NOMO-1 treated with dmso at 0.1 percent for 144 hours (cell line): Measurements from ENCODE around the gene KCNJ14.

Source experiments
- DNase-seq: peaks from one replicate; lab custom pipeline; 2025; ENCODE audit not compliant: unreplicated experiment; lab: John Stamatoyannopoulos, UW

Gene KCNJ14

GRCh38 chr19:48445256-48445605 lies 10.1 kb upstream of the KCNJ14 start:
- no peak for DNase-seq

- peak; percentile 86 for DNase-seq
These were observed 9.5 kb upstream of the KCNJ14 start, which contains the start of gene GRWD1 for GRCh38 chr19:48445606-48446481. Gene GRWD1, plus strand, starts transcription at chr19:48445983. Its CDS starts 23 bp downstream, at chr19:48446006.

- DNase-seq: no peak
These were observed 8.8 kb upstream of the KCNJ14 start for GRCh38 chr19:48446579-48446978.

GRCh38 chr19:48448563-48448962 lies 6.8 kb upstream of the KCNJ14 start:
- DNase-seq: no peak

- DNase-seq: no peak
These were observed 4.9 kb upstream of the KCNJ14 start for GRCh38 chr19:48450441-48450840.

- DNase-seq: no peak
These were observed 4.5 kb upstream of the KCNJ14 start for GRCh38 chr19:48450863-48451262.

GRCh38 chr19:48451624-48452023 lies 3.8 kb upstream of the KCNJ14 start:
- DNase-seq: no peak

- DNase-seq: no peak
These were observed 2.8 kb upstream of the KCNJ14 start for GRCh38 chr19:48452289-48453190.

GRCh38 chr19:48454150-48454730 lies 1.1 kb upstream of the KCNJ14 start:
- no peak for DNase-seq

- no peak for DNase-seq
These were observed 661 bp downstream of the KCNJ14 start for GRCh38 chr19:48455908-48456562.

GRCh38 chr19:48456864-48457263 lies 1.5 kb downstream of the KCNJ14 start:
- DNase-seq: no peak

GRCh38 chr19:48458016-48458415 lies 2.6 kb downstream of the KCNJ14 start:
- DNase-seq: no peak

GRCh38 chr19:48461651-48461981 lies 6.2 kb downstream of the KCNJ14 start:
- DNase-seq: no peak

- no peak for DNase-seq
These were observed 6.7 kb downstream of the KCNJ14 start for GRCh38 chr19:48461982-48462655.

- DNase-seq: no peak
These were observed 9.8 kb downstream of the KCNJ14 start for GRCh38 chr19:48465215-48465614.

- no peak for DNase-seq
These were observed 11.4 kb downstream of the KCNJ14 start for GRCh38 chr19:48466561-48467325.

GRCh38 chr19:48468772-48469288 lies 13.5 kb downstream of the KCNJ14 start:
- peak; percentile 99 for DNase-seq

- DNase-seq: no peak
These were observed 14.0 kb downstream of the KCNJ14 start, which contains the start of gene CYTH2 for GRCh38 chr19:48469289-48469881. Gene CYTH2, plus strand, starts transcription at chr19:48469369. Its CDS starts 139 bp downstream, at chr19:48469508.
